ENCODE measurements around the gene PFKL. TPM values are rescaled to one million over a fixed set of nuclear protein-coding genes. Genes with fewer than 3 reads are reported as not detected.

The PFKL gene
- polyA plus RNA-seq, 1 donor (not counting 4 experiments of a cell fraction or from before 2014, with no cell fraction given): 46.6 TPM

DNA sequence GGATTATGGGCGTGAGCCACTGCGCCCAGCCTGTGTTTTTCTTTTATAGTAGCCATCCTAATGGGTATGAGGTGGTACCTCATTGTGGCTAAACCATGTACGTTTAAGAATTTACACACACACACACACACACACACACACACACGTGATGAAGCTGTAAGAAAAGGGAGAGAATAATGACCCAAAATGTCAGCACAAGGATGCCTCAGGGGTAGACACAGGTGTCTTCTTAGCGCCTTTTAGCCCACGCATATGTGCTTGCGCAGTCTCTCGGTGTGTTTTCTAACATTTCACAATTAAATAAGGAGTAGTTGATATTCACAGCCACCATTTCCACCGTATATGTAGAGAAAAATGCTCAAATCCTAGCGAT lies 782 bp upstream of the PFKL start:
- peak overlapping the region; percentile 78 for H3K9ac ChIP-seq (ENCODE audit: control insufficient read depth, extremely low read depth, insufficient read depth, low read length)
- H3K27me3 ChIP-seq (ENCODE audit: control insufficient read depth, extremely low read depth, insufficient read depth, low read length): peaks cover 9% of the 10 kb centered on the region
- H3K4me2 ChIP-seq (ENCODE audit: control insufficient read depth, extremely low read depth, insufficient read depth, low read depth, low read length): peak overlapping the region; percentile 90
- peaks cover 6% of the 10 kb centered on the region for H4K20me1 ChIP-seq (ENCODE audit: control insufficient read depth, extremely low read depth, insufficient read depth, low read length)
- peaks cover 21% of the 10 kb centered on the region for H3K79me2 ChIP-seq (ENCODE audit: control insufficient read depth, insufficient read depth, low read length)
- peak overlapping the region; percentile 71 for H2AFZ ChIP-seq (ENCODE audit: control insufficient read depth, low read length)
- no peaks in the 10 kb centered on the region for H3K9me3 ChIP-seq (ENCODE audit: control insufficient read depth, low read depth, low read length)
- H3K4me1 ChIP-seq (ENCODE audit: control insufficient read depth, extremely low read depth, insufficient read depth, low read length): peaks cover 15% of the 10 kb centered on the region
- TF ChIP-seq, protein P1, sequence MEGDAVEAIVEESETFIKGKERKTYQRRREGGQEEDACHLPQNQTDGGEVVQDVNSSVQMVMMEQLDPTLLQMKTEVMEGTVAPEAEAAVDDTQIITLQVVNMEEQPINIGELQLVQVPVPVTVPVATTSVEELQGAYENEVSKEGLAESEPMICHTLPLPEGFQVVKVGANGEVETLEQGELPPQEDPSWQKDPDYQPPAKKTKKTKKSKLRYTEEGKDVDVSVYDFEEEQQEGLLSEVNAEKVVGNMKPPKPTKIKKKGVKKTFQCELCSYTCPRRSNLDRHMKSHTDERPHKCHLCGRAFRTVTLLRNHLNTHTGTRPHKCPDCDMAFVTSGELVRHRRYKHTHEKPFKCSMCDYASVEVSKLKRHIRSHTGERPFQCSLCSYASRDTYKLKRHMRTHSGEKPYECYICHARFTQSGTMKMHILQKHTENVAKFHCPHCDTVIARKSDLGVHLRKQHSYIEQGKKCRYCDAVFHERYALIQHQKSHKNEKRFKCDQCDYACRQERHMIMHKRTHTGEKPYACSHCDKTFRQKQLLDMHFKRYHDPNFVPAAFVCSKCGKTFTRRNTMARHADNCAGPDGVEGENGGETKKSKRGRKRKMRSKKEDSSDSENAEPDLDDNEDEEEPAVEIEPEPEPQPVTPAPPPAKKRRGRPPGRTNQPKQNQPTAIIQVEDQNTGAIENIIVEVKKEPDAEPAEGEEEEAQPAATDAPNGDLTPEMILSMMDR (optimal IDR thresholded peaks at IDR 0.05 in 1 of 3, IDR thresholded peaks at IDR 0.05 in 1 of 3, conservative IDR thresholded peaks at IDR 0.05 in 1 of 3; ENCODE audit: extremely low read depth in 1 of 3, insufficient read depth in 2 of 3, low read length in 3 of 3): no peak
- no peak for TF ChIP-seq EZH2 (IDR thresholded peaks at IDR 0.05; ENCODE audit: low read length)
- no peaks in the 10 kb centered on the region for H3K36me3 ChIP-seq (ENCODE audit: control insufficient read depth in 2 of 2, extremely low read depth in 1 of 2, insufficient read depth in 2 of 2, low read length in 2 of 2)
- H3K9me1 ChIP-seq (ENCODE audit: control insufficient read depth, extremely low read depth, insufficient read depth, low read length): no peaks in the 10 kb centered on the region
- peak overlapping the region; percentile 63 for H3K27ac ChIP-seq (ENCODE audit: control insufficient read depth, insufficient read depth, low read length)
- FAIRE-seq (no peak), DNase-seq (ENCODE audit: low read depth, low spot score) (no peak)
- dilution Hi-C loops (cut with MboI; ENCODE audit: extremely low pct_ligation_motif_present, low sequenced_read_pairs): no loop called here
- H3K4me3 ChIP-seq (ENCODE audit: control insufficient read depth in 2 of 3, extremely low read depth in 1 of 3, insufficient read depth in 2 of 3, low read depth in 1 of 3, low read length in 3 of 3): peak overlapping the region; percentile 68 to 76 (median 68)

DNA sequence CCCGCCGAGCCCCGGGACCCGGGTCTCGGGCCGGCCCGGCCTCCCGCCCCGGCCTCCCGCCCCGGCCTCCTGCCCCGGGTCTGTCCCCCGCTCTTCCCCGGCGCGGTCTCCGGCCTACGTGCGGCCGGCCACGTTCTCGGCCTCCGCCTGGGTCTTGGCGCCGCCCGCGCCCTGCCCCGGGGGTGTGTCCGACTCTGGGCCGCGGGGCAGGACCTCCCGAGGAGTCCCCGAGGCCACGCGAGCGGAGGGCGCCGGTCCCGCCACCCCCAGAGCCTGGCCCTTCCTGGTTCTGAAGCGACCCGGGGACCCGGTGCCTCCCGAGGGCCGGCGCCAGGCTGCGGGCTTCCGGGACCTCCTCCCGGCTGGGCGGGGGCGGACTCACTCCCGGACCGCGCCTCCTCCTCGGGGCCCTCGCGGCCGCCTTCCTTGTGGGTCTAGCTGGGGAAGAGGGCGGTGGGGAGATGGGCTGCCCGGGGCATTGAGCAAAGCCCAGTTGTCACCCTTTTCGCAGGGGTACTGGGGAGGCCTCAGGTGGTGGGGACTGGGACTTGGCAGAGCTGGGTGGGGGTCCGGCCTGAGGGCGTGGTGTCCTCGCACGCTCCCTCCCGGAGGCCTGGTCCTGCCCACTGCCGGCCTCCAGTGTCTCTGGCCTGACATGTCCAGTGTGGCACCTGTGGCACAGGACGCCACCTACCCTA lies 558 bp downstream of the PFKL start:
- no peak for DNase-seq (ENCODE audit: low read depth, low spot score)
- no peaks in the 10 kb centered on the region for H3K36me3 ChIP-seq (ENCODE audit: control insufficient read depth in 2 of 2, extremely low read depth in 1 of 2, insufficient read depth in 2 of 2, low read length in 2 of 2)
- H4K20me1 ChIP-seq (ENCODE audit: control insufficient read depth, extremely low read depth, insufficient read depth, low read length): peaks cover 6% of the 10 kb centered on the region
- peak overlapping the region; percentile 96 for H3K4me2 ChIP-seq (ENCODE audit: control insufficient read depth, extremely low read depth, insufficient read depth, low read depth, low read length)
- H3K4me3 ChIP-seq (ENCODE audit: control insufficient read depth in 2 of 3, extremely low read depth in 1 of 3, insufficient read depth in 2 of 3, low read depth in 1 of 3, low read length in 3 of 3): peak overlapping the region; percentile 72 to 80 (median 76)
- dilution Hi-C loops (cut with MboI; ENCODE audit: extremely low pct_ligation_motif_present, low sequenced_read_pairs): no loop called here
- peaks cover 31% of the 10 kb centered on the region for H3K79me2 ChIP-seq (ENCODE audit: control insufficient read depth, insufficient read depth, low read length)
- no peaks in the 10 kb centered on the region for H3K9me1 ChIP-seq (ENCODE audit: control insufficient read depth, extremely low read depth, insufficient read depth, low read length)
- peak overlapping the region; percentile 78 for H3K9ac ChIP-seq (ENCODE audit: control insufficient read depth, extremely low read depth, insufficient read depth, low read length)
- no peak for FAIRE-seq
- peak overlapping the region; percentile 6 for H2AFZ ChIP-seq (ENCODE audit: control insufficient read depth, low read length)
- H3K4me1 ChIP-seq (ENCODE audit: control insufficient read depth, extremely low read depth, insufficient read depth, low read length): peaks cover 15% of the 10 kb centered on the region
- H3K27me3 ChIP-seq (ENCODE audit: control insufficient read depth, extremely low read depth, insufficient read depth, low read length): peaks cover 5% of the 10 kb centered on the region
- TF ChIP-seq, protein P1 (optimal IDR thresholded peaks at IDR 0.05 in 1 of 3, IDR thresholded peaks at IDR 0.05 in 1 of 3, conservative IDR thresholded peaks at IDR 0.05 in 1 of 3; ENCODE audit: extremely low read depth in 1 of 3, insufficient read depth in 2 of 3, low read length in 3 of 3): no peak
- no peak for TF ChIP-seq EZH2 (IDR thresholded peaks at IDR 0.05; ENCODE audit: low read length)
- no peaks in the 10 kb centered on the region for H3K9me3 ChIP-seq (ENCODE audit: control insufficient read depth, low read depth, low read length)
- H3K27ac ChIP-seq (ENCODE audit: control insufficient read depth, insufficient read depth, low read length): peak overlapping the region; percentile 43

Data from keratinocyte (primary cell).